ENCODE results near the gene SMIM24. TPM values are rescaled to one million over a fixed set of nuclear protein-coding genes. Genes with fewer than 3 reads are reported as not detected.
A peak's percentile ranks its signal among the peaks of the same experiment; 100 is the strongest.

Gene SMIM24
- total RNA-seq, 1 experiment from 2014 or later, result 0.89 TPM

DNA sequence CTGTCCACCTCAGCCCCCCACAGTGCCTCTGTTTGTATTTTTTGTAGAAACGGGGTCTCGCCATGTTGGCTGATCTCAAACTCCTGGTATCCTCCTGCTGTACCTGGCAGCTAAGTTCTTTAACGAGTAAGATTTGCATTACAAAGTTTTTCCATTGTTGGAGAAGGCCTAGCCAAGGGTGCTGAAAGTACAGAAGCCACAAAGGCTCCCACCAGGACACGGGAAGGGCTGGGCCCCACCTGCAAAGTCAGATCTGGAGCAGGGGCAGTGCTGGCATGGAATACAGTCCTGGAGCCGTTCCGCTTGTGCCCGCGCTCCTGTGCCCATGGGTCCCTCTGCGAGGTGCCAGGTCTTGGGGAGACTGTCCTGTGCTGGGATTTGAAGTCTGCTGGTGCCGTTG, 37.9 kb upstream of the SMIM24 start:
- Histone ChIP-seq H3K4me2 (ENCODE audit: low read depth, low read length, poor library complexity, severe bottlenecking) (no peak overlapping the region), H3K36me3 (ENCODE audit: insufficient read depth, low read length) (no peaks in the 10 kb centered on the region), H3K4me3 (ENCODE audit: low read length) (no peak overlapping the region), H3K9ac (ENCODE audit: low read length) (no peak overlapping the region), H4K20me1 (ENCODE audit: insufficient read depth, low read depth, low read length) (peaks cover 18% of the 10 kb centered on the region), H3K9me3 (ENCODE audit: low read length) (no peaks in the 10 kb centered on the region), H3K27ac (ENCODE audit: low read length) (no peak overlapping the region), H3K4me1 (ENCODE audit: low read length) (peaks cover 36% of the 10 kb centered on the region), H3K9me2 (replicated peaks; ENCODE audit: insufficient read depth, low read length) (no peaks in the 10 kb centered on the region), H3K79me2 (ENCODE audit: low read length) (peaks cover 83% of the 10 kb centered on the region), H2AFZ (ENCODE audit: low read length) (no peak overlapping the region), H3K27me3 (ENCODE audit: low read length) (no peaks in the 10 kb centered on the region)
- no peak for DNase-seq

DNA sequence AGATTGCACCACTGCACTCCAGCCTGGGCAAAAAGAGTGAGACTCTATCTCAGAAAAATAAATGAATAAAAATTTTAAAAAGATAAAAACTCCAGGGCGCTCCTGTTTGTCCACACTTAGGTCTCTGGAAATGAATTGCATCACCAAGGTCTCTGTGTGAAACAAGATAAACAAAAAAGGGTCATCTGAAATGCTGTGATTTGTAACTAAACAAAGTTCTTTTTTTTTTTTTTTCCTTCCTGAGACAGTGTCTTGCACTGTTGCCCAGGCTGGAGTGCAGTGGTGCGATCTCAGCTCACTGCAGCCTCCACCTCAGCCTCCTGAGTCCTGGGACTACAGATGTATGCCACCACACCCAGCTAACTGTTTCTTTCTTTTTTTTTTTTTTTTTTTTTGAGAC, 37.3 kb upstream of the SMIM24 start:
- no peaks in the 10 kb centered on the region for H3K27me3 ChIP-seq (ENCODE audit: low read length)
- DNase-seq, result no peak
- peaks cover 18% of the 10 kb centered on the region for H4K20me1 ChIP-seq (ENCODE audit: insufficient read depth, low read depth, low read length)
- H3K9ac ChIP-seq (ENCODE audit: low read length), result no peak overlapping the region
- no peak overlapping the region for H3K27ac ChIP-seq (ENCODE audit: low read length)
- H2AFZ ChIP-seq (ENCODE audit: low read length), result no peak overlapping the region
- H3K4me1 ChIP-seq (ENCODE audit: low read length), result peaks cover 36% of the 10 kb centered on the region
- H3K9me3 ChIP-seq (ENCODE audit: low read length), result no peaks in the 10 kb centered on the region
- no peaks in the 10 kb centered on the region for H3K36me3 ChIP-seq (ENCODE audit: insufficient read depth, low read length)
- no peaks in the 10 kb centered on the region for H3K9me2 ChIP-seq (replicated peaks; ENCODE audit: insufficient read depth, low read length)
- no peak overlapping the region for H3K4me2 ChIP-seq (ENCODE audit: low read depth, low read length, poor library complexity, severe bottlenecking)
- no peak overlapping the region for H3K4me3 ChIP-seq (ENCODE audit: low read length)
- H3K79me2 ChIP-seq (ENCODE audit: low read length), result peaks cover 89% of the 10 kb centered on the region

DNA sequence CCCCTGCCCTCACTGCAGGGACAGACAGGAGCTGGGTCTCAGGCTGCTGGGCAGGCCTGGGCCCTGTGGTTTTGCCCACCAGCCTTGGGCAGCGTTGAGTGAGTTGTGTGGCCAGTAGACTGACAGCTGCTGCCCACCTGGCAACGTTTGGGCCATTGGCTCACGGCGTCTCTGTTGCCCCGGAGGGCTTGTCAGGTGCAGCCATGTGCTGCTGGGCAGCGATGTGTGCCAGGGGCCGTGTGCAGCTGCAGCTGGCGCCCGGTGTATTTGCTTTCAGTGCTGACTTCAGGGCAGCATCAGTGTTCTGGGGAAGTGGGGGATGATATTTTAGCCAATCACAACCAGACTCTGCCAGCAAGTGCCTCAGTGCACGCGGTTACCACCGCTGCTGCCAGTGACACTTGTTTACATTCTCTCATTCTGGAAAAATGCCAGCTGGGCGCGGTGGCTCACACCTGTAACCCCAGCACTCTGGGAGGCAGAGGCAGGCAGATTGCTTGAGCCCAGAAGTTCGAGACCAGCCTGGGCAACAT, 36.4 kb upstream of the SMIM24 start:
- Histone ChIP-seq H3K9me2 (replicated peaks; ENCODE audit: insufficient read depth, low read length) (no peaks in the 10 kb centered on the region), H3K9ac (ENCODE audit: low read length) (no peak overlapping the region), H2AFZ (ENCODE audit: low read length) (no peak overlapping the region), H3K4me3 (ENCODE audit: low read length) (0 out of 2 replicates have a peak overlapping the region, but pooled peaks have one; percentile 15), H3K36me3 (ENCODE audit: insufficient read depth, low read length) (no peaks in the 10 kb centered on the region), H3K79me2 (ENCODE audit: low read length) (peaks cover 93% of the 10 kb centered on the region), H4K20me1 (ENCODE audit: insufficient read depth, low read depth, low read length) (peaks cover 23% of the 10 kb centered on the region), H3K27me3 (ENCODE audit: low read length) (no peaks in the 10 kb centered on the region), H3K27ac (ENCODE audit: low read length) (peak overlapping the region; percentile 54), H3K4me2 (ENCODE audit: low read depth, low read length, poor library complexity, severe bottlenecking) (peak overlapping the region; percentile 20), H3K9me3 (ENCODE audit: low read length) (no peaks in the 10 kb centered on the region), H3K4me1 (ENCODE audit: low read length) (peaks cover 36% of the 10 kb centered on the region)
- DNase-seq, result peak; percentile 86

DNA sequence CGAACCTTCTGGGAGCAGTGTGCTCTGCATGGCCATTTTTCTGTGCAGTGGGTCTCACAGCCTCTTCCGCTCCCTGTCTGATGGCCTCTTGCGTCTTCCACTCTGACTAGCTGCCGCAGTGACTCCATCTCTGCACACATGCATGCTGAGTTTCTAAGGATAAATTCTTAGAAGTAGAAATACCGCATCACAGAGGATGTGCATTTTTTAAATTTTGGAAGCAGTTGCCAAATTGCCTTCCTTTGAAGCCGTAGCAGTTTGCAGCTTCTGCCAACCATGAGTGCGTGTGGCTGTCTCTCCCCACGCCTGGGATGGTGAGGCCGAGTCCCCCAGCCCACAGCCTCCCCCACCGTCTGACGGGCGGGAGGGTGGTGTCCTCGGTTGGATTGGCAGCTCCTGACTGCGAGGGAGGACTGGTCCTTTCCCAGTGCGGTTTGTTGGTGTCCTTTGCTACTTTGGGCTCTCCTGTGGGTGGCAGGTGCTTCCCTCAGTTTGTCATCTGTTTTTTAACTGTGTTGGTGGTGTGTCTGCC, 35.6 kb upstream of the SMIM24 start:
- H3K36me3 ChIP-seq (ENCODE audit: insufficient read depth, low read length), result no peaks in the 10 kb centered on the region
- no peak overlapping the region for H2AFZ ChIP-seq (ENCODE audit: low read length)
- H3K4me1 ChIP-seq (ENCODE audit: low read length), result peaks cover 36% of the 10 kb centered on the region
- no peaks in the 10 kb centered on the region for H3K9me2 ChIP-seq (replicated peaks; ENCODE audit: insufficient read depth, low read length)
- DNase-seq, result no peak
- peak overlapping the region; percentile 20 for H3K4me2 ChIP-seq (ENCODE audit: low read depth, low read length, poor library complexity, severe bottlenecking)
- H3K79me2 ChIP-seq (ENCODE audit: low read length), result peaks cover 97% of the 10 kb centered on the region
- no peaks in the 10 kb centered on the region for H3K27me3 ChIP-seq (ENCODE audit: low read length)
- 0 out of 2 replicates have a peak overlapping the region, but pooled peaks have one; percentile 15 for H3K4me3 ChIP-seq (ENCODE audit: low read length)
- no peak overlapping the region for H3K9ac ChIP-seq (ENCODE audit: low read length)
- peak overlapping the region; percentile 54 for H3K27ac ChIP-seq (ENCODE audit: low read length)
- peaks cover 25% of the 10 kb centered on the region for H4K20me1 ChIP-seq (ENCODE audit: insufficient read depth, low read depth, low read length)
- H3K9me3 ChIP-seq (ENCODE audit: low read length), result no peaks in the 10 kb centered on the region

DNA sequence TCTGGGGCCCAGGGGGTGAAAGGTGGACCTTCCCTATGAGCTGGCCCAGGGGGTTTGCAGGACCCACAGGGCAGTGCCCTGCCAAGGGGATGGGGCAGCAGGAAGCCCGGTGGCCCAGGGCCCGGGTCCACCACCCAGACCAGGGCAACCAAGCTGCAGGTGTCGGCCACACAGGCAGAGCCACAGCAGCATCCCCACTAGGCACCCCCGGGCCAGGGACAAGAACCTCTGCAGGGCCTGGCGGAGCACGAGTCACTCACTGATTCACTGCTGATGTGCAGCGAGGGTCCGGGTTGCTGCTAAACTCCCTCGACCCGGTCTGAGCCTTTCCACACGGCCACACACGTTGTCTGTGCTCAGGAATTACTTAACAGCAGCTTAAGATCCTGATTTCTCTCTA, 34.6 kb upstream of the SMIM24 start:
- Histone ChIP-seq H3K4me1 (ENCODE audit: low read length) (peaks cover 36% of the 10 kb centered on the region), H3K9me3 (ENCODE audit: low read length) (no peaks in the 10 kb centered on the region), H3K27ac (ENCODE audit: low read length) (no peak overlapping the region), H2AFZ (ENCODE audit: low read length) (no peak overlapping the region), H3K4me3 (ENCODE audit: low read length) (no peak overlapping the region), H4K20me1 (ENCODE audit: insufficient read depth, low read depth, low read length) (peaks cover 26% of the 10 kb centered on the region), H3K4me2 (ENCODE audit: low read depth, low read length, poor library complexity, severe bottlenecking) (no peak overlapping the region), H3K36me3 (ENCODE audit: insufficient read depth, low read length) (no peaks in the 10 kb centered on the region), H3K27me3 (ENCODE audit: low read length) (no peaks in the 10 kb centered on the region), H3K79me2 (ENCODE audit: low read length) (peaks cover 97% of the 10 kb centered on the region), H3K9me2 (replicated peaks; ENCODE audit: insufficient read depth, low read length) (no peaks in the 10 kb centered on the region), H3K9ac (ENCODE audit: low read length) (no peak overlapping the region)
- no peak for DNase-seq

DNA sequence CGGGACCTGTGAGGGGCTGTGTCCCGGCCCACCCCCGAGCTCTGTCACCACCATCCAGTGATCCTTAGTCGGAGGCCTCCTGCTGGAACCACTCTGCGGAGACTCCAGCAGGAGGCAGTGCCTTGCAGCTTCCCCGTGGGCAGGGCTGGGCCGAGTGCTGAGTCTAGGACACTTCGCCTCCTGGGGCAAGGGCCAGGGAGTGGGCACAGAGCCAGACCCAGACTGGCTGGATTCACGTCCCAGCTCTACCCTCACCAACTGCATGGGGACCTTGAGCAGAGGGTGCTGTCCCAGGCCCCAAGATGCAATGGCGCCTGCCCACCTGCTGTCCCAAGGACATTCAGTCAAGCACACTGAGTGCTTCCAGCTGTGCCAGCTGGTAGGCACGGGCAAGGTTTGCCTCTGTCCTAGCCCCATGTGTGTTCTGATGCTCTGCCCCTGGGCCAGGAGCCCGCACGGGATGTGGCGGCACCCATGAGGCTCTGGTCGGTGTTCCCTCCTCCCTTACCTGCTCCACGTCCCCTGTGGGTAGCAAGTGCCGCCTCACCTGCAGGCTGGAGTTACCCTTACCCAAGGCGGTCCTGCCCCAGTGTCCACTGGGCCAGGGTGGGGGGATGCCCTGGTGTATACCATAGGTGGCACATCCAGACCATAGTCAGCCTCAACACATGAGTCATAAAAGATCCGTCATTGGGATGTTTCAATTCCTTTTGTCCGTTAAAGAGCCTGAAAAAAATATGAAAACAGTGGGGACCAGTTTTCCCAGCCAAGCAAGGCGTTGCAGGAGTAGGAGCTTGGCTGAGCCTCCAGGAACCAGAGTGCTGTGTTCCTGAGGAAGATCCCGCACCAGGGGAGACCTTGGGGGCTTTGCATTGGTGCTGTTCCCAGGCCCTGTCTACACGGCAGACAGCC, 33.2 kb upstream of the SMIM24 start:
- Histone ChIP-seq H3K9ac (ENCODE audit: low read length) (no peak overlapping the region), H3K79me2 (ENCODE audit: low read length) (peaks cover 97% of the 10 kb centered on the region), H2AFZ (ENCODE audit: low read length) (no peak overlapping the region)

DNA sequence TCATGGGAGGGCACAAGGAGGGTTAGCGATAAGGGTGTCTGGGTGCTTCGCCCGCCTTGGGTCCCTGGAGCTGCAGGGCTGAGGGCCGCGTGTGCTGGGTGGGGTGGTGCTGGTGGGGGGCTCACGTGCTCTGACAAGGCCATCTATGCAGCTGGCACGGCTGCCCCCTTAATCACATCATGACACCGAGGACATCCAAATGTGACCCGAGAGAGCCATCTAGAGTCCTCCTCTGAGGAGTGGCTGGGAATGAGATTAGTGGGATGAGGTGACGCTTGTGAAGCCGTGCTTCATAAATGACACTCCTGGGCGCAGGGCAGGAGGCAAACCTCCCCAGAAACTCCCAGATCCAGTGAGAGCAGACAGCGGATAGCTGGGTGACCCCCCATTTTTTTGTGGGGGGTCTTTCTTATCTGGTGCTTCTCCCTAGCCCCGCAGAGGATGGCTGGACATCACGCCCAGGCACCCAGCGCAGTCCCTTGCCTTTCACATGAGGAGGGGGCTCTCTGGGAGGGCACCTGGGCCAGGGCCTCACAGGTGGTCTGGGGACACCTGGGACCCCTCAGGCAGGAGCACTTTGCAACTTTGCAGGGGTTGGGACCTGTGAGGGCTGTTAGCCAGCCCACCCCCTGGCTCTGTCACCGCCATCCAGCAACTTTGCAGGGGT, 32.4 kb upstream of the SMIM24 start:
- Histone ChIP-seq H3K79me2 (ENCODE audit: low read length) (peaks cover 97% of the 10 kb centered on the region), H3K4me1 (ENCODE audit: low read length) (peaks cover 23% of the 10 kb centered on the region)

More for the DNA sequence above, 33.2 kb upstream of the SMIM24 start:
- DNase-seq, result no peak
- H3K36me3 ChIP-seq (ENCODE audit: insufficient read depth, low read length), result no peaks in the 10 kb centered on the region
- H4K20me1 ChIP-seq (ENCODE audit: insufficient read depth, low read depth, low read length), result peaks cover 27% of the 10 kb centered on the region; the same call in 1 of the 2 replicates
- H3K9me2 ChIP-seq (replicated peaks; ENCODE audit: insufficient read depth, low read length), result no peaks in the 10 kb centered on the region
- H3K27me3 ChIP-seq (ENCODE audit: low read length), result no peaks in the 10 kb centered on the region
- H3K4me3 ChIP-seq (ENCODE audit: low read length), result no peak overlapping the region
- H3K27ac ChIP-seq (ENCODE audit: low read length), result no peak overlapping the region
- no peaks in the 10 kb centered on the region for H3K9me3 ChIP-seq (ENCODE audit: low read length)
- H3K4me2 ChIP-seq (ENCODE audit: low read depth, low read length, poor library complexity, severe bottlenecking), result no peak overlapping the region
- peaks cover 27% of the 10 kb centered on the region for H3K4me1 ChIP-seq (ENCODE audit: low read length)

More for the DNA sequence above, 32.4 kb upstream of the SMIM24 start:
- Histone ChIP-seq H3K27me3 (ENCODE audit: low read length) (no peaks in the 10 kb centered on the region), H3K36me3 (ENCODE audit: insufficient read depth, low read length) (no peaks in the 10 kb centered on the region), H3K4me2 (ENCODE audit: low read depth, low read length, poor library complexity, severe bottlenecking) (no peak overlapping the region), H2AFZ (ENCODE audit: low read length) (no peak overlapping the region), H3K27ac (ENCODE audit: low read length) (no peak overlapping the region), H3K9me2 (replicated peaks; ENCODE audit: insufficient read depth, low read length) (no peaks in the 10 kb centered on the region), H3K4me3 (ENCODE audit: low read length) (no peak overlapping the region), H3K9me3 (ENCODE audit: low read length) (no peaks in the 10 kb centered on the region), H4K20me1 (ENCODE audit: insufficient read depth, low read depth, low read length) (peaks cover 30% of the 10 kb centered on the region; the same call in 1 of the 2 replicates), H3K9ac (ENCODE audit: low read length) (no peak overlapping the region)
- DNase-seq, result no peak

All from Karpas-422 (cell line).